Measurements from ENCODE around the gene IFNK.
A peak's percentile ranks its signal among the peaks of the same experiment; 100 is the strongest.

The IFNK gene

DNA sequence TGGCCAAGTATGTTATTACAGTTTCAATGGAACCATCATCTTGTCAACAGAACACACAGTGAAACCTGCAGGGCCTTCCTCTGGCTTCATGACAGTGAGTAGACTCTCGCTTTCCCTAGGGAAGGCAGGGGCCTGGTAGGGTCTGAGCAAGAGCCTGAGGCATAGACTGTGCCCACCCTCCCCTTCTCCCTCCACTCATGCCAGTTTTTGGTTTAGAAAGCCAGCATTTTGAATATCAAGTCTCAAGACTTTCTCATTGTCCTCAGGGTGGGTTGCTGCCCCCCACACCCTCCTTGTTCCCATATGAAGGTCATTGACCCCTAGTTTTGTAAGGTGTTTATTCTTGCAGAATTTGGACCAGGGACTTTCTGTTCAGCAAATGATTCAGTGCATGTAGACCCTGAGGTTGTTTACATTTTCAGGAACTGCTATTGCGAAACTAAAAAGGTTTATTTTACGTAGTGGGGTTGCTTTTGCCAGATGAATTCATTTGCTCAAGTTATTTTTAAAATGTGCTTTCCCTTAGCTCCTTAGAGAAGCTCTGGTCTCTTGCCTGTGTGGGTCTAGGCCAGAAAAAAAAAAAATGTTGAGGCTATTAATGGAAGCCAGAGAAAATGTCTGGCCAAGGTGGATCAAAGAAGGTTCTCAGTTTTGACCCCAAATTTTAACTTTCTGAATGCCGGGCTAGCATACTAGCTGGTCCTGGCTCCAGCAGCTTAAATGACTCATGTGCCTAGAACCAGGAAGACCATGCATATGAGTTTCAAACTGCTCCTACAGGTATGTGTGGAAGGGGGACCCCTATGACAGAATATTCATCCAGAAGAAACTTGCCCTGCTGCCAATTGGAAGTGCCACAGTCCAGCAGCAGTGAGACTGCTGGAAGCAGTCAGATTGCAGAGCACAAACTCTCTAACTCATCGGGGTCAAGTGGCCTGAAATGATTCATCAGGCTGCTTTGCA is 15.7 kb downstream of the IFNK start:
- DNase-seq = no peak

DNA sequence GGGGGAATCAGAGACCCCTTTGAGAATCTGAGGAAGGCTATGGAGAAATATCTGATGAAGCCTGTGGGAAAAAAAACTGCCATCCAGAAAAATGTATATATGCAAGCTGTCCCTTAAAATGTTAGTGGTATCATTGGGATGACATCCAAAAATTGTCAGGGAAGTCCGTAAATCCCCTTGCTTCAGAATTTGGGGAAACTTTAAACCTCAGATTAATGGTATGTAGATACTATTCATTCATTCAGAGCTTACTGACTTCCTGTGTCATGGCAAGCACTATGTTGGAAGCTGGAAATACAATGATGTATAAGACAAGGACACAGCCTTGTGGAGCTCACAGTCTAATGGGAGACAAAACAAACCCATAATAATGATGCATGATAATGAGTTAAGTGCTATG is 16.4 kb downstream of the IFNK start:
- DNase-seq = no peak

DNA sequence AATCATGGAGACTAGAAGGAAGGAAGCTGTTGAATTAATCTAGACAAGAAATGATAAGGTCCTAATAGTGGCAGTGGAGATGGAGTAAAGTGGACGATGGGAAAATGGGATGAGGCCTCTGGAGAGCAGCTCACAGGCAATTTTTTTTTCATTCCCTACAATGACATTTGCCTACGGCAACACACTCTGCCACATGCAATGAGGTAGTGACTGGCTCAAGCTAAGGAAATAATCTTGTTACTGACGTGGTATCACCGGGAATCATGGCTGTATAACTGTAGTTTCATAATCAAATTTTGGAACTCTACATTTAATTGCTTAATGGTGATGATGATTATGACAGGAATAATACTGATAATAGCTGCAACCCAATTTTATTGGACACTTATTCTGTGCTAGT is 17.6 kb downstream of the IFNK start:
- no peak for DNase-seq

DNA sequence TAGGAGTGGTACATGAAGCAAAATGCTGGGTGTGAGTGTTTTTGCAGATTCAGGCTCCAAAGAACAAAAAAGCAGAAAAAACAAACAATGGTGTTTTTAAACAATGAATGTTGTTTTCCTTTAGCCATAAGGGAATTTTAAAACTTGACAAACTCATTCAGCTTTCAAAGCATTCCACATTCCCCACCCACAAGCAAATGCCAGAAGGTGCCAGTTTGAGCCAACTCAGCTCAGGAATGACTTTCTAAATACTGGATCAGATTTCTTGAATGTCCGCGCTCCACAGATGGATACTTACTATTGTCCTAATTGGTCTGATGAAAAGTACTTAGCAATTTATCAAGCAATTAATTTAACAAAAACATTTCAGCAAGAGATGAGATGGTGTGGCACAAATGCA is 18.4 kb downstream of the IFNK start:
- DNase-seq = peak; percentile 25

DNA sequence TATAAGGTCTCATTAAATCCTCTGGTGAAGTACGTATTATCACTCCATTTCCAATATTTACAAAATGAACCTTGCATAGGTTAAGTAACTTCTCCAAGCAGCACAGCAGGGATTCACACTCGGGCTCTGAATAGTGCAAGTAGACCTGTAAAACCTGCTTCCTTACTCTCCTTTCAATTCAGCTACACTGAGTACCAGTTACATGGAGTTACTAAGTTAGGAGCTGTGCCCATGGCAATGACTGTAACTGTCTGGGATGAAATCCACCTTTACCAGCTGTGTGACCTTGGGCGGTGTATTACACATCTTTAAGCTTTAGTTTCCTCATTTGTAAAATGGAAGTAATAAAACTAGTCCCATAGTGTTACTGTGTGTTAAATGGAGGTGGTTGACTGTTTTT is 21.4 kb downstream of the IFNK start:
- no peak for DNase-seq

DNA sequence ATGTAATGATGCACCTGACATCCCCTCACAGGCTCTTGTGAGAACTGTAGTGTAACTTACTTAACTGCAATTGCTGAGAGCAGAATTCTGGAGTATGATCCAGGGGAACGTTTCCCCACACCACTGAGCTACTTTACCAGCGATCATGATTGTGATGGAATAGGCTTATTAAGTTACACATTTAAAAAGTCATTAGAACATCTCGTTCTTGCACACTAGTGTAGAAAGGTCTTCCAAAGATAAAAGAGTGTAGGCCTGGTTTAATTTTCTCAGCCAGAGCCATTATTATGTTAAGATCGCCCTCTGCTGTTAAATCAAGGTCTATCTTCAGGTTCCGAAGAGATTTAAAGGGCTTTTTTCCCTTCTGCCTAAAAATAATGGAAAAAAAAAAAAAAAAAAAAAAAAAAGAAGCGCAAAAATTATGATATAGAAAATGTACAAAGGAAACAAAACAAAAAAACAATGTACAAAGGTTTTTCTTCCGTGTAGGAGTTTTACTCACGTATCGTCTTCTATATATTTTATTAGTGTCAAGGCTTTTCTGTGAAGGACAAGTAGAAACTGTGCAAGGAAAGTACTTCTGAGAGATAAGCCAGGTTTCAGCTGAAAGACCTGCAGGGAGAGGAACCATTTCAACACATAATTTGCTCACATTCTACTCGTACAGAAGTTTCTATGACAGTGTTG is 24.1 kb downstream of the IFNK start:
- peak; percentile 37 for DNase-seq

DNA sequence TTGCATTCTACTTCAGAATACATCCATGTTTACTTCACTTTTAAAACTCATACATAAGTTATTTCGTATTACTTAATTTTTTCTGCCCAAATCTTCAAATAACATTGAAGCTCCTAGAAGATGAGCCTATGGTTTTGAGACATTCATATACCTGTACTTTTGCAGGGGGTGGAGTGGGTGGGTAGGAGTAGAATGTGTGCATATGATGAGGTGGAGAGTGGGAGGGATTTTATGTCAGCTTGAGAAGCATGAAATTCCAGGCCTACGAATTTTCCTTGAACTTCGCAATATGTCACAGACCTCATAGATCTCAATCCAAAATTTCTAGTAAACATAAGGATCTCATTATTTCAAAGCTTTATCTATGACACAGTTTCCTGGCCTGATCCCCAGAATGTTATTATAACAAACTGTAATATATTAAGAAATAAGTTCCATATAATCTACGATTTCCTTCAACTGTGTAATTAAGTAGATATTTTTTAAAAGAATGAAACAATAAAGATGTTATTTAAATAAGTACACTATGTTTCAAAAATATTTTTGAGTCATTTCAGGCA is 25.2 kb downstream of the IFNK start:
- DNase-seq = peak; percentile 27

DNA sequence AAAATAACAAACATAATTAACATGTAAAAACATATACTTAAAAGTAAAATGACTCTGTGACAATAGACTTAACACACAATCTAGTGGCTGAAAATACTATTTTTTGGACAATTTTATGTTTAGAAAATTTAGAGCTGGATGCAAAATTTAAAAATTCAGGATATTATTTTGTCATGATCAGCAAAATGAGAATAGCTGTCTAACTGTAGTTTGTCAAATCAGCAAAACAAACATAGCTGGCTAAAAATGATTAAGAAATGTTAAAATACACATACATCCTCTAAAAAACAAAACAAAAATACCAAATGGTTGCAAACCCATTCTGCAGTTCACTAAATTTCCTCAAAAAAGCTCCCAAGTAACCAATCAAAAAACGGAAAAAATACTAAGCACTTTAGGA is 30.6 kb downstream of the IFNK start:
- no peak for DNase-seq

DNA sequence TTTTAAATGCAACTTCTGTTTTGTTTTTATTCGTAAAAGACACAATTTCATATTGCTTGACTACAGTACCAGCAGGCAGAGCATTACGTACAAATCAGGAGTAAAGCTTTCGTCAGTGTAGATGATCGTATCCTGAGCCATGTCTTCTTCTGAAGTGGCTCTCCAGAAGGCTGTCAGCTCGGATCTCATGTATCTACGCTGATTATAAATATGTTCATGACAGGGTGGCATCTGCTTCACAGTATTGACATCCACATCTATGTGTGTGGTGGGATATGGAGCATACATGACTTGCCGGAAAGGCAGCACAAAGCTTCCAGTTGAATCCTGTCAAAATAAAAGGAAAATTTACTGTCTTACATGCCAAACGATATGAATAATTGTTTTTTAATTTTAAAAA is 32.4 kb downstream of the IFNK start:
- DNase-seq = no peak

DNA sequence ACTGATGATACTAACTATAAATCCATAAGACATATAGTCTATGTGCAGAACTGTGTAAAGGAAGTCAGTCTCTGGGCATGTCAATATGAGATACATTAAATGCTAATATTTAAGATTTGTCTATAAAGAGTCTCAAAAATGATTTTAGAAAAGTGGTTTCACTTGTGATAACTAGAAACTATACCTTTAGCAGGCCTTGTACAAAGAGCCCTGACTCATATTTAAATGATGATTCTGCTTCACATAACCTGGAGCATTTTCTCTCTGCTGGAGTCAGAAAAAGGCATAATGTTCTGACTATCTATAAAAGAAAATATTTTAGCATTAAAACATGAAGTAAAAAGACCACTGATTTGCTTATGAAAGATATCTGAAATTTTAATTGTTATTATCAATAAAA is 34.2 kb downstream of the IFNK start:
- DNase-seq = no peak

DNA sequence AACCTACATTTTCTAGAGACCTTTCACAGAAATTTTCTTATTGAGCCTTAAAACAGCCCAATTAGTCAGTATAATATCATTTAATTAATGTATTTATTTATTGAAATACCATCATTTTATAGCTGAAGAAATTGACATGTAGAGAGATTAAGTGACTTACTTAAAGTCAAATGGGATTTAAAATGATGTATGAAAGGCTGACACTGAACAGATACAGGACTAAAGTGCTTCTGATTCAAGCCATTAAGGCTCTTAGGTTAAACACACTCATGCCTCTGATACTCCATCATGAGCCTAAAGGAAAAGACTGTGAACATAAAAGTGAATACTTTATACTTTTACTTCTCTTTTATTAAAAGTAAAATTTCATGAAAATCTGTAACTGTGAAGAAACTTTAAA is 36.4 kb downstream of the IFNK start:
- no peak for DNase-seq

DNA sequence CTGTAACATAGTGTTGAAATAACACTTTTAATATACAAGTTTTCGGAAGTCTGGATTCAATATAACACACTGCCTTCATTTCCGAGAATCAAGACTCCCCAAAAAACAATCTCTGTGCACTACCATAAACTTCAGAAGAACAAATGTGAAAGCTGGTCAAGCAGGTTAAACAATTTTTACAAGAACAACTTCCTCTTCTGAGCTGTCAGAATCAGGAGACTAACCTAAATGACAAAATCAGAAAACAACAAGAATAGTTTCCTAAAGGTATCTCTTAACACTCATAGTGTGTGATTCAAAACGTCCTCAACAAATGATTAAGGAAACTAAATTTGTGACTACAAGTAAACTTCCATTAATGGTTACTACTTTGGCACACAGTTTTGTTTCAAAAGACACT is 37.6 kb downstream of the IFNK start:
- no peak for DNase-seq

DNA sequence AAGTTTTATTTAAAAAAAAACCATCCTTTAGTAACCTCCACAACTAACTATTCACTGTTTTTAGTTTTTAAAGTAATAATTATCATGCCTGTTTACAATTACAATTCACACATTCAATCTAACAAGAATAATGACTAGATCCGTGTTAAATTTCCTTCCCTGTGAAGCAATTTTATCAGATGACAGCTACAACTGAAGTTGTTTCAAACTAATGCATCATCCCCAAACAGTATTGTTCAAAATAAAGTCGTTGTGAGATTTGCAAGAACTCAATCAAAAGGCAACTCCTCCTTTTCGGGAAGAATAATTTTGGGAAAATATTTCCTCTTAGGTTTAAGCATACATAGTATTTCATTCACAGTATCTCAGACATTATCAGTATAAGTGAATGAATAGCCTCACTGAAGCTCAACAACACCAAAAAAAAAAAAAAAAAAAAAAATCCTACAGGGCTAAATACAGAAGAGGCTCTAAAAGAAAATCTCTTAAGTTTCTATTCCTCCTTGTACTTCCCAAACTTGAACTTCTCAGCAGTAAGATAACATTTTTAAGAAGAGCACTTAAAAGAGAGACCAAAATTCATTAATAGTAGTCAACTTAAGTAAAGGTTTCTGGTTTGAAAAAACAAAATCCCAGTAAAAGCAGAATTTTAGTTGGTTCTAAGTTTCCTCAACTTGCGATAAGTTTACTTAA is 39.8 kb downstream of the IFNK start:
- no peak for DNase-seq

DNA sequence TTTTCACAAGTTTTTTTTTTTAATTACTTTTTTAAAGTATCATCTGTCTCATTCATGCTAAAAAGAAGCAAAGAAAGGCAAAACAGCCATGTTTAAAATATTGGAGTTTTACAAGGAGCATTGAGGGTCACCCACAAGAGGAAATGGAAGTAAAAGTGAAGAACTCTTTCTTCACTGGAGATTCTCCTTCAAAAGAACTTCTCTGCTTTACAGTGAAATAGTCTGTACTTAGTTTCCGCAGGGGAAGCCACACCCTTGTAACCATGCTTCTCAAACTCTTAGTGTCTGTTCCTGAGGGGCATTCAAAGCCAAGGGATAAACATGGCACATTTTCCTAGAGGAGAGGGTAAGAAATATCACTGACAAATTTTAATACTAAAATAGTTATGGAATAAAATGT is 40.6 kb downstream of the IFNK start:
- no peak for DNase-seq

DNA sequence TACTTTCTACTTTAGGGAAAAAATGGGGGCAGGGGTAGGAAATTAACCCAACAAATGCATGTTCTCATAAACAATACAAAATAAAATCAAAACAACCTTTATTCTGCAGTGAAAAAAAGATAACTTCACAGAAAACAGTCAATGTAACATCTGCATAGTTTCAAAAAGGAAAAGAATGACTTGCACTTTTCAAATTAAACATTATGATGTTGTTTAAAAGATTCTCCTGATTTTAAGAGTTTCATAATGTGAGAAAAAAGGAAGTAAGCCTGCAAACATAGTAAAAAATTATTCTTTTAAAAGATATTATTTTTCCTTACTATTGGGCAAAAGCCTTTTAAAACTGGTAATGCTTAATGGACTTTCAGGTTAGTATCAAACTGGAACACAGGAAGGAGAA is 41.6 kb downstream of the IFNK start:
- no peak for DNase-seq

DNA sequence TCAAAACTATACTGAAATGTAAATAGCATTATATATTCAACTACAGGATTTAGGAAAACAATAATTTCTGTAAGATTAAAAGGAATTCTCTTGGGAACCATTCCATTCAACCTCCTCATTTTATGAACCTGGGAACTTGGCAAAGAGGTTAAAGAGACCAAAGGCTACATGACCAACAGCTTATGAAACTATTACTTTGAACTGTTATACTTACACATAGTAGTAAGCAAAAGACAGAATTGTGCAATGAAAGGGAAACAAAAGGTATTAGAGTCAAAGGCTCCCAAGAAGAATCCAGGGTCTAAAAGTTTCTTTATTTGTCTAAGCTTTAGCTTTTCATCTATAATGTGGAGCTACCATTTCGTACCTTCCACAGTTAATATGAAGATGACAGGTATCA is 42.0 kb downstream of the IFNK start:
- no peak for DNase-seq

DNA sequence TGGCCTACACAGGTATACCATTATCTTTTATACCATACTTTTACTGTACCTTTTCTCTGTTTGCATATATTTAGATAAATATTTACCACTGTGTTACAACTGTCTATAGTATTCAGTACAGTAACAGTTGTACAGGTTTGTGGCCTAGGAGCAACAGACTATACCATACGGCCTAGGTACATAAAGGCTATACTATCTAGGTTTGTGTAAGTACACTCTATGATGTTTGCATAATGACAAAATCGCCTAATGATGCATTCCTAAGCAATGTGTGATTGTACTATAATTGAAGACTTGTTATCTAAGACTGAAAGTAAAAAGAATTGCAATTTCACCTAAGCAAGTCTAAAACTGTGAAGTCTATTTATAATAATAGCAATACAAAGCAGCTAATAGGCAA is 45.3 kb downstream of the IFNK start:
- DNase-seq = no peak

DNA sequence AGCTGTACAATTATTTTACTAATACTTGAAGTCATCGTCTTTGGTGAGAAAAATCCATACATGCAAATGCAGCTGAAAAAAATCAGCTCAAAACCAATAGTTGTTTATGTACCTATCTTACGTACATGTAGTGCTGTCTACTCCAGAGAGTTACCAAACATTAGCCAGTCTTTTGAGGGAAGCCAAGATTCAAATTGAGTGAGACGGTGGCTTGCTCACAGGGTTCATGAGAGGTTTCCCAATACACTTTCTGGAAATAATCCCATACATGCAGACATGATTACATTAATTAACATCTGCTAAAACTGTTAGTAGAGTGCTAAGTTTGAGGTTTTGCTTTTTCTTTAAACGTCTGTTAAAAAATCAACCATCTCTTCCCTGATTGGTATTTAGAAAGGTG is 46.9 kb downstream of the IFNK start:
- no peak for DNase-seq

DNA sequence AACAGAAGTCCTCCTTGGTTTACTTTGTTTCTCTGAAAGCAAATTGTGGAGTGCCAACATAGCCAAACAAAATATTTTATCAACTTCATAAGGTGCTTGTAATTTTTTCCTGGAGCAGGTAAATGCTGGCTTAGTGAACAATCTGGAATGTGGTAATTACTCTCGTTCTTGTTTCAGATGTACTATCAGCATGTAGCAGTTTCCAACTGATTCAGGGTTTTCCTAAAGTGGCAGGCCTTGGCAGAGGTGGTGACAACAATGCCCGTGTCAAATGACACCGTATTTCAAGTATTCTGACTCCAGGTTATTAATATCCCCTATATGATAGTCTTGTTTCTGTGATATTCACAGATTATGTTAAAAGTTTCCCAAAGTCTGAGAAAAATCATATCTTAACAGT is 48.0 kb downstream of the IFNK start:
- no peak for DNase-seq

DNA sequence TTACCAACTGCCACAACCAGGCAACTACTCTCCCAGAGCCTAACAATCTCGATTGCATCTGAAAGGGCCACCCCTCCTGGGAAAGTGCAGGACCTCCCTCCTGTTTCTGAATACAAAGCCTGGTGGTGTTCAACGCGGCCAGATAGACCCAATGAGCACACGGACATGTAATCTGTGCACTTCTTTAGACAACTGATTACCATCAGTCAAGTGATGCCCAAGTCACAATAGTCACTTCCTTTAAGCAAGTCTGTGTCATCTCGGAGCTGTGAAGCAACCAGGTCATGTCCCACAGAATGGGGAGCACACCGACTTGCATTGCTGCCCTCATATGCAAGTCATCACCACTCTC is 48.5 kb downstream of the IFNK start:
- peak; percentile 19 for DNase-seq

DNA sequence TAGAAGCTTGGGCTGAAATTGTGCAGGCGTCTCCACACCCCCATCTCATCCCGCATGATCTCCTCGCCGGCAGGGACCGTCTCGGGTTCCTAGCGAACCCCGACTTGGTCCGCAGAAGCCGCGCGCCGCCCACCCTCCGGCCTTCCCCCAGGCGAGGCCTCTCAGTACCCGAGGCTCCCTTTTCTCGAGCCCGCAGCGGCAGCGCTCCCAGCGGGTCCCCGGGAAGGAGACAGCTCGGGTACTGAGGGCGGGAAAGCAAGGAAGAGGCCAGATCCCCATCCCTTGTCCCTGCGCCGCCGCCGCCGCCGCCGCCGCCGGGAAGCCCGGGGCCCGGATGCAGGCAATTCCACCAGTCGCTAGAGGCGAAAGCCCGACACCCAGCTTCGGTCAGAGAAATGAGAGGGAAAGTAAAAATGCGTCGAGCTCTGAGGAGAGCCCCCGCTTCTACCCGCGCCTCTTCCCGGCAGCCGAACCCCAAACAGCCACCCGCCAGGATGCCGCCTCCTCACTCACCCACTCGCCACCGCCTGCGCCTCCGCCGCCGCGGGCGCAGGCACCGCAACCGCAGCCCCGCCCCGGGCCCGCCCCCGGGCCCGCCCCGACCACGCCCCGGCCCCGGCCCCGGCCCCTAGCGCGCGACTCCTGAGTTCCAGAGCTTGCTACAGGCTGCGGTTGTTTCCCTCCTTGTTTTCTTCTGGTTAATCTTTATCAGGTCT is 49.0 kb downstream of the IFNK start, which contains the start of gene C9orf72:
Gene C9orf72 (minus strand): TSS at position 564 of the 716 bp plus-strand sequence. CDS start 6,361 bp downstream, outside the sequence.
- peak; percentile 71 for DNase-seq

Measured in fibroblast of skin of scalp (primary cell).